ENCODE data around the gene EFNB3.
A peak's percentile ranks its signal among the peaks of the same experiment; 100 is the strongest.

Gene EFNB3

GRCh38 chr17:7700510-7700909 is 4.5 kb upstream of the EFNB3 start:
- no peak for DNase-seq (ENCODE audit: low read depth)

GRCh38 chr17:7701681-7702080 is 3.3 kb upstream of the EFNB3 start:
- no peak for DNase-seq (ENCODE audit: low read depth)

- DNase-seq (ENCODE audit: low read depth) = no peak
These were observed 2.2 kb upstream of the EFNB3 start for GRCh38 chr17:7702776-7703175.

DNA sequence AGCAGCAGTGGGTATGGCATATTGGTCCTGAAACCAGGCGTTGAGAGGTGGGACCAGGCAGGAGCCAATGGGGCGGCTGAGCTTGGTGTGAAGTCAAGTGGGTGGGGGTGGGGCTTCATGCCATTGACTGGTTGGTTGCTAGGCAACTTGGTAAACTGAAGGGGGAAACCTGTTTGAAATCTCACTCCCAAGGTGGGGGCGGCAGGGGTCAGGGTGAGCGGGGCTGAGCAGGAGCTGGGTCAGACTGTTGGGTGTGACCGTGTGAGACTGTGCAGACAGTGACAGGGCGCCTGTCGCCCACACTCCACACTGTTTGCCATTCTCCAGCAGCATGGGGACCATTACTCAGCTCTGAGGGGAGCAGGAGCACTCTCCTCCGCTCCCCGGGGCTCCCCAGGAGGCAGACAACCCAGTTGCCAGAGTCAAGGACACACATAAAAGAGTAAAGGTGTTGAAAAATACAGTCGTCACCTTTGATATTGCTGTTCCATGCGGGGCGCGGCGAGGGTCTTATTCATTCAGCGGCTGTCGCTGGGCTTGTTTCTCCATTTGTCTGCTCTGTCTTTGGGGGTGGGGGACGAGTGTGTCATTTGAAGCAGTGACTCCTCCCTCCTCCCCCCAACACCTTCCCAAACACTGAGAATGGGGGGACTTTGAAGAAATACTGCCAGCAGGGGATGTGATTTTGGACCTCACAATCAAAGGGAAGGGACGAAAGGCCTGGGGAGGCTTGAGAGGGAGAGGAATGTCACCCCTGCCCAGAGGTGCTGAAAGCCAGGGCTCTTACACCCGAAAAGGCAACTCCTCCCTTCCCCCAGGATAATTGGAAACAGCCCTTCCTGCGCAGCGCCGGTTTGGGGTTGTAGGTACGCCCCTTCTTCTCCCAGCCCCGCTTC is 1.2 kb upstream of the EFNB3 start:
- DNase-seq (ENCODE audit: low read depth) = no peak

- DNase-seq (ENCODE audit: low read depth) = no peak
These were observed 560 bp downstream of the EFNB3 start for GRCh38 chr17:7705269-7706255.

DNA sequence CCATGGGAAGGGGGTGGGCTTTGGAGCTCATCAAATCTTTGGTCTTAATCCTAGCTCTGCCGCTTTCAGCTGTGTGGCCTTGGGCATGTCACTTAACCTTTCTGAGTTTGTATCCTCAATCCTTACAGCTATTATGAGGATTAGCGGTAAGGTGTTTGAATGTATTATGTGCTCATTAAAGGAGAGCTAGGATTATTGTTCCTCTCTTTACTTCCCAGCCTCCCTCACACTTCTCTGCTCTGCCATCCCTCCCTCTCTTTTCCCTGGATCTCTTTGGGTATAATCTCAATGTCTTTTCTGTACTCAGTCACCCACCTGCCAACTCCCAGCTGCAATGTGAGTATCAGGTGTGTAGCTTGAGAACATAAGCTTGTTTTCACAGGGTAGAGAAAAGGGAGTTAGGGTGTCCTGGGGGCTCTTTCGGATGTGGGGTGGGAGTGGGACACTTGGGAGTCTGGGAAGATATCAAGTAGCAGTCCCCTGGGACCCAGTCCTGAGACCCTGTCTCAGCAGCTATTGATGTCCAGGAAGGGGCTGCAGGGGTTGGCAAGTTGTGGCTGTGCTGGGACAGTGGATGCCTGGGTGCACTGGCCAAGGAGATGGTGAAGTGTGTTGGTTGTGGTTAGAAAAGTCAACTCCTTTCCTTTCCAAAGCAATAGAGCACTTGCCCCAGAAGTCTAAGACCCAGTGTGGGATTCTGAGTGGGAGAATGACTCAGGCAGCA is 1.8 kb downstream of the EFNB3 start:
- DNase-seq (ENCODE audit: low read depth) = no peak

DNA sequence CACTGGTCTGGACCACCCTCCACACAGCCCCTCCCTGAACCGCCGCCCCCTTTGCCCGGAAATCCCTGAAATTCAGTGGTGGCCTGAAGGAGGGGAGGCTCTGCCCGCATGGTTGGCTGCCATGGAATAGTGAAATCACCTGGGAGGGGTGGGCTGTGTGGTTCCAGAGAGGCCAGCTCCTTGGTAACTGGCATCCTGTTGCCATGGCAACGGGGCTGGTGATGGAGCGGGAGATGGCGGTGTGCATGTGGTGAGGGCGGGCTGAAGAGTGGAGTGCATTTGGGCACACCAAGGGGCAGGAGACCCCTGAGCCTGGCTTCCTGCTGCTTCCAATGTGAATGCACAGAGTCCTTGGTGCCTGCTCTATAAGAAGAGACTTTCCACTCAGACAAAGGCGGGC is 2.4 kb downstream of the EFNB3 start:
- no peak for DNase-seq (ENCODE audit: low read depth)

GRCh38 chr17:7707858-7708750 is 3.1 kb downstream of the EFNB3 start:
- DNase-seq (ENCODE audit: low read depth) = no peak

- no peak for DNase-seq (ENCODE audit: low read depth)
These were observed 4.0 kb downstream of the EFNB3 start for GRCh38 chr17:7709031-7709430.

DNA sequence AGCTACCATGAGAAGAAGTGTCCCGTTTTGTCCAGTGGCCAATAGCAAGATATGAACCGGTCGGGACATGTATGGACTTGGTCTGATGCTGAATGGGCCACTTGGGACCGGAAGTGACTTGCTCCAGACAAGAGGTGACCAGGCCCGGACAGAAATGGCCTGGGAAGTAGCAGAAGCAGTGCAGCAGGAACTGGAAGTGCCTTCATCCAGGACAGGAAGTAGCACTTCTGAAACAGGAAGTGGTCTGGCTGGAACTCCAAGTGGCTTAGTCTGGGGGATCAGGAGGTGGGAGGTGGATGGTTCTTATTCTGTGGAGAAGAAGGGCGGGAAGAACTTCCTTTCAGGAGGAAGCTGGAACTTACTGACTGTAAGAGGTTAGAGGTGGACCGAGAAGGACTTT is 5.3 kb downstream of the EFNB3 start:
- no peak for DNase-seq (ENCODE audit: low read depth)

DNA sequence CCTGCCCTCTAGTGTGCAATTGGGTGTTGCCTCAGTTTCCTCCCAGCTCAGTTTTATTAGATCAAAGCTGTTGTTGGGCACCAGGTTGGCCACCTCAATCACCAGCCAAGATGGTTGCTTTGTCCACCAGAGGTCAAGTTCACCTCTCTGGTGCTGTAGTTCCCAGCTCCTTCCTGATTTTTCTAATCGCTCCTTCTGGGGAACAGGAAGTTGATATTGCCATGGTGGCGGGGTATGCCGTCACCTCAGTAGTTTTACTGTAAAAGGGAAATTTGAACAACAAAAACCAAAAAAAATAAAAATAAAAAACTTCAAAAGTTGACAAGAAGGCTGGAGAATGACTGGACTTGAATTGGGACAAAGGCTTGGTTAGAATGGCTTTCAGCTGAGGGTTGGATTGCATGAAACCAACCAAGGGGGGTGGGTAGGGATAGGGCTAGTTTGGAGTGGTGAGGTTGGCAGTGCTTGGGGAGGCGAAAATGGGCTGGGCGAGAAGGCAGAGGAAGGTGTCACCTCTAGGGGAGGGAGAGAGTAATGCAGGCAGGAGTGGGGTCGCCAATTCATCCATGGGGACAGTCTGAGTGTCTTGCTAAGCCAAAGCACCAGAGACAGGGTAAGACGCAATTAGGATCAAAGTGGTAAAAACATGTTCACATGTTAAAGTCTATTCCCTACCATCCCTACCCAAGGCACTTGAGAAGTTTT is 6.2 kb downstream of the EFNB3 start:
- DNase-seq (ENCODE audit: low read depth) = no peak

DNA sequence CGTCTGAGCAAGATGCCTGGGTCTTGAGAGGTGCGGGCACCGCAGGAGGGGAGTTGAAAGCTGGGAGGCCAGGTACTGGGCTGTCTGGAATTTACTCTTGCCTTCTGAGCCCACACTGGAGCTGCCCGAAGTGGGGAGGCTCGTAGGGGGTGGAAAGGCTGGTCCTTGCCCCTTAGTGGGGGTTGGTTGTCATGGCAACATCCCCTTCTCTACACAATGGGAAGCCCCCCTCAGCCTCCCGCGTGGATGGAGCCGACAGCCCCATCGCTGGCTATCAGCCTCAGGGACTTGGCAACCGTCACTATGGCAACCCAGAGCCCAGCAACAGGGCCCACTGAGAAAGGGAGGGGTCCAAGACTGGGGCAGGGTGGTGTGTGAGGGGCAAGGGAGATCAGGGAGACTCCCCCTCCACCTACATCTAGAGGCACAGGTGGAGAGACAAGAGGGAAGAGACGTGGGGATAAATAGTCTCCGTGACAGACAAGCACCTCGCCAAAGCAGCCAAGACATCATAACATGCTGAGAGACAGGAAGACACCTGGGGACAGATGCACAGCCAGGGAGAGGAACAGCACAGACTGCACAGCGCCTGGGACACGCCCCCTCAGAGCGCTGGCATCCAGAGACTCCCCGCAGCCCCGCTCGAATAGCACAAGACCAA is 7.2 kb downstream of the EFNB3 start:
- DNase-seq (ENCODE audit: low read depth) = no peak

GRCh38 chr17:7713782-7714181 is 8.8 kb downstream of the EFNB3 start:
- no peak for DNase-seq (ENCODE audit: low read depth)

- no peak for DNase-seq (ENCODE audit: low read depth)
These were observed 10.0 kb downstream of the EFNB3 start for GRCh38 chr17:7714721-7715594.

- DNase-seq (ENCODE audit: low read depth) = no peak
These were observed 11.2 kb downstream of the EFNB3 start for GRCh38 chr17:7715936-7716886.

DNA sequence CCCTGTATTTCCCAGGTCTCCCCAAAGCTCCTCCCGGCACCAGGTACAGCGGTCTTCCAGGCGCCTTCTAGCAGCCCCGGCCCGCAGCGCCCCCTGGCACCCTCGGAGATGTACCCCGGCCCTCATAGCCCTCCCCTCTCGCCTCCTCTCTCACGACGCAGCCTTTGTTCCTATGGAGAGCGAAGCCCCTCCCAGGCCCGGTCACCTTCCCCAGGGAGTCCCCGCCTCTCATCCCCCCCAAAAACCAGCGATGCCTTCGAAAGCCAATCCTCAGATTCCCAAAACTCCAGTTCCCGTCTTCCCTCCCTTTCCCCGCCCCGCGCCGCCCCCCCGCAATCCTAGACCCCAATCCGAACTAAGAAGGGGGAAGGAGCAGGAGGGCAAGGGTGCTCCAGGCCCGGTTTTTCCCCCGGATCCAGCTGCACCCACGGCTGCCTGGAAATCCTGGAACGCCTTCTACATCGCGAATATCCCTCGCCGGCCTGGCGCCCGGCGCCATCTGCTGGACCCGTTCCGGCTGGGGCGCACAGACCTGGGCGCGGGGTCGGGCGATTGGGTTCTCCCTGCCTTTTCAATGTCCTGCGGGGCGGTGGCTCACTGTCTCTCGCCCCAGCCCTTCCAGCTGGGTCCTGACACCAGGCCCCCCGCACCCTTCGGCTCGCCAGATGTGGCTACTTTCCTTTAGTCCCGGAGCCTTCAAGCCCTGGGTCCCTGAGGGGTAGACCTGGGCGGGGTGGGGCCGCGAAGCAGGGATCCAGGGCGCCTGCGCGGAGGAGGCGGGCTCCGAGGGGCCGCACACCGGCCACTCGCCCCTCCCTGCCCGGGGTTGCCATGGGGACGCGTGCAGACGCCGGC is 12.1 kb downstream of the EFNB3 start, which contains the start of gene DNAH2:
Gene DNAH2, plus strand, starts transcription at position 844 of the 855 bp plus-strand sequence. CDS start 1,991 bp downstream, outside the sequence.
- peak; percentile 42 for DNase-seq (ENCODE audit: low read depth)
